Measurements from ENCODE around the gene XIST. TPM values are rescaled to one million over a fixed set of nuclear protein-coding genes. Genes with fewer than 3 reads are reported as not detected.

The XIST gene
- total RNA-seq, 1 donor from 2014 or later, result not detected

DNA sequence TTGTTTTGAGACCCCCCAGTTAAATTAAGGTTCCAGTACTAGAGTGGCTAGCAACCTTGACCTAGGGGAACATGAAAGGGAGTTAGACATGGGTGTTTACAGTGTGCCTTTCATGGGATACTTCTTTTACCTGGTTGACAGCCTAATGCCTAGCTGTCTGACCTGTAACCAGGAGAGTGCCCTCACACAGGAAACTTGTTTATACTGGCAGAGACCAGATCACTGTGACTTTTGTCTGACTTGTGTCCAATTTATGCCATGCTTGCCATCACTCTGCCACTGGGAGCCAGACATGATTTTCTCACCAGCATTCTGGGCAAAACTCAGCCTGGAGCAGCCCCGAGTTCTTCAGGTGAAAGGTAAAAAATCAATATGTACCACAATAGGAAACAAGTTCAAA lies 16.4 kb upstream of the XIST start:
- Mint-ChIP-seq H3K9me3 (ENCODE audit: unreplicated experiment) (no peaks in the 10 kb centered on the region), H3K4me1 (ENCODE audit: unreplicated experiment) (no peaks in the 10 kb centered on the region), H3K4me3 (ENCODE audit: unreplicated experiment) (no peak overlapping the region), H3K27me3 (ENCODE audit: unreplicated experiment) (no peaks in the 10 kb centered on the region), H3K36me3 (ENCODE audit: low read depth, unreplicated experiment) (no peaks in the 10 kb centered on the region), H3K27ac (ENCODE audit: unreplicated experiment) (no peak overlapping the region)
- TF ChIP-seq, protein P1, sequence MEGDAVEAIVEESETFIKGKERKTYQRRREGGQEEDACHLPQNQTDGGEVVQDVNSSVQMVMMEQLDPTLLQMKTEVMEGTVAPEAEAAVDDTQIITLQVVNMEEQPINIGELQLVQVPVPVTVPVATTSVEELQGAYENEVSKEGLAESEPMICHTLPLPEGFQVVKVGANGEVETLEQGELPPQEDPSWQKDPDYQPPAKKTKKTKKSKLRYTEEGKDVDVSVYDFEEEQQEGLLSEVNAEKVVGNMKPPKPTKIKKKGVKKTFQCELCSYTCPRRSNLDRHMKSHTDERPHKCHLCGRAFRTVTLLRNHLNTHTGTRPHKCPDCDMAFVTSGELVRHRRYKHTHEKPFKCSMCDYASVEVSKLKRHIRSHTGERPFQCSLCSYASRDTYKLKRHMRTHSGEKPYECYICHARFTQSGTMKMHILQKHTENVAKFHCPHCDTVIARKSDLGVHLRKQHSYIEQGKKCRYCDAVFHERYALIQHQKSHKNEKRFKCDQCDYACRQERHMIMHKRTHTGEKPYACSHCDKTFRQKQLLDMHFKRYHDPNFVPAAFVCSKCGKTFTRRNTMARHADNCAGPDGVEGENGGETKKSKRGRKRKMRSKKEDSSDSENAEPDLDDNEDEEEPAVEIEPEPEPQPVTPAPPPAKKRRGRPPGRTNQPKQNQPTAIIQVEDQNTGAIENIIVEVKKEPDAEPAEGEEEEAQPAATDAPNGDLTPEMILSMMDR (IDR thresholded peaks at IDR 0.05; ENCODE audit: unreplicated experiment), result no peak
- no peak for DNase-seq (ENCODE audit: low spot score)

DNA sequence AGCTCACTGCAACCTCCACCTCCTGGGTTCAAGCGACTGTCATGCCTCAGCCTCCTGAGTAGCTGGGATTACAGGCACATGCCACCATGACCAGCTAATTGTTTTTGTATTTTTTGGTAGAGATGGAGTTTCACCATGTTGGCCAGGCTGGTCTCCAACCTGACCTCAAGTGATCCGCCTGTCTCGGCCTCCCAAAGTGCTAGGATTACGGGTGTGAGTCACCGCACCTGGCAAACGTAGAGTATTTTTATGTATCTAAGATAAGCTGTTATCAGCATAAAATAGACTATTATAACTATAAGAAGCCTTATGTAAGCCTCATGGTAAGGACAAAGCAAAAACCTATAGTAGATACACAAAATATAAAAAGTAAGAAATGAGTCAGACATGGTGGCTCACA lies 14.6 kb upstream of the XIST start:
- no peaks in the 10 kb centered on the region for H3K9me3 Mint-ChIP-seq (ENCODE audit: unreplicated experiment)
- TF ChIP-seq, protein P1 (IDR thresholded peaks at IDR 0.05; ENCODE audit: unreplicated experiment), result no peak
- no peak overlapping the region for H3K27ac Mint-ChIP-seq (ENCODE audit: unreplicated experiment)
- H3K4me1 Mint-ChIP-seq (ENCODE audit: unreplicated experiment), result no peaks in the 10 kb centered on the region
- H3K4me3 Mint-ChIP-seq (ENCODE audit: unreplicated experiment), result no peak overlapping the region
- peaks cover 1% of the 10 kb centered on the region for H3K27me3 Mint-ChIP-seq (ENCODE audit: unreplicated experiment)
- H3K36me3 Mint-ChIP-seq (ENCODE audit: low read depth, unreplicated experiment), result no peaks in the 10 kb centered on the region
- no peak for DNase-seq (ENCODE audit: low spot score)

DNA sequence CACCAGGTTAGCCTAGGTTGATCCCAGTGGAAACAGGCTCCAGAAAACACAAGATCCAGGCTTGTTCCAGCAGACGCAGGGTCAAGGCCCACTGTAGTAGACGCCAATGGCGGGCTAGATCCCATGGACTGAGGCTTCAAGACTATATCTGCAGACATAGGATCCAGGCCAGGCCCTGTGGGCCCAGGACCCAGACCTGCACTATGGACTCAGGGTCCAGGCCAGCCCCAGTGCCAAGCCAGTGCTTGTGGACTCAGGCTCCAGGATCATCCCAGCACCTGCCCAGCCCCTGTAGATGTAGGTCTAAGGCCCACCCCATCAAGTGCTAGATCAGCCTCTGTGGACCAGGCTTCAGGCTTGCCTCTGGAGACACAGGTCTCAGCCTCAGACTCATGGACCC lies 11.3 kb upstream of the XIST start:
- Mint-ChIP-seq H3K27me3 (ENCODE audit: unreplicated experiment) (peaks cover 1% of the 10 kb centered on the region), H3K4me3 (ENCODE audit: unreplicated experiment) (no peak overlapping the region), H3K9me3 (ENCODE audit: unreplicated experiment) (no peaks in the 10 kb centered on the region), H3K36me3 (ENCODE audit: low read depth, unreplicated experiment) (no peaks in the 10 kb centered on the region), H3K27ac (ENCODE audit: unreplicated experiment) (no peak overlapping the region), H3K4me1 (ENCODE audit: unreplicated experiment) (no peaks in the 10 kb centered on the region)
- TF ChIP-seq, protein P1 (IDR thresholded peaks at IDR 0.05; ENCODE audit: unreplicated experiment), result no peak
- DNase-seq (ENCODE audit: low spot score), result no peak

DNA sequence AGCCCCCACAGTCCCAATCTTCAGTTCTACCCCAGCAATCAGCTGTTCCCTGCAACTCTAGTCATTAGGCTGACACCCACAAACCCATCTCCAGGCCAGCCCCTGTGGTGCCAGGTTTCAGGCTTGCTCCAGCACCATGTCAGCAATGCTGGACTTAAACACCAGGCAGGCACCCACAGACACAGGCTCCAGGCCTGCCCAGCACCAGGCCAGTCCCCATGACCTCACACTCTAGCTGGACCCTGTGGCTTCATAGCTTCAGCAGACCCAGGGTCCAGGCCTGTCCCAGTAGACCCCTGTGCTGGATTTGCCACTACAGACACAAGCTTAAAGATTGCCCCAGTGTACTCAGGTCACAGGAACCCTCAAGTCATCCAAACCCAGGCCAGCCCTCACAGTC lies 10.8 kb upstream of the XIST start:
- Mint-ChIP-seq H3K36me3 (ENCODE audit: low read depth, unreplicated experiment) (no peaks in the 10 kb centered on the region), H3K4me3 (ENCODE audit: unreplicated experiment) (no peak overlapping the region), H3K27me3 (ENCODE audit: unreplicated experiment) (peaks cover 1% of the 10 kb centered on the region), H3K27ac (ENCODE audit: unreplicated experiment) (no peak overlapping the region), H3K9me3 (ENCODE audit: unreplicated experiment) (no peaks in the 10 kb centered on the region), H3K4me1 (ENCODE audit: unreplicated experiment) (no peaks in the 10 kb centered on the region)
- DNase-seq (ENCODE audit: low spot score), result no peak
- TF ChIP-seq, protein P1 (IDR thresholded peaks at IDR 0.05; ENCODE audit: unreplicated experiment), result no peak

DNA sequence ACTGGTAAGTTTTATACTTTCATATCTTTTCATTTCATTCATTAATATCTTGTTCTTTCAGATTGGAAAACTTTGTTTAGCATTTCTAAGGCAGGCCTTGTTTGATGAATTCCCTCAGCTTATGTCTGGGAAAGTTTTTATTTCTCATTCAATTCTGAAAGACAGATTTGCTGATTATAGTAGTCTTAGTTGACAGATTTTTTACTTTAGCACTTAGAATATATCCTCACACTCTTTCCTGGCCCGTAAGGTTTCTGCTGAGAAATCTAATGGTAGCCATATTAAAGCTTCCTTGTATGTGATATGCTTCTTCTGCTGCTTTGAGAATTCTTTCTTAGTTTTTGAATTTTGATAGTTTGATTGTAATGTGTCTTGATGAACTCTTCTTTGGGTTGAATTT lies 7.1 kb upstream of the XIST start:
- no peaks in the 10 kb centered on the region for H3K4me1 Mint-ChIP-seq (ENCODE audit: unreplicated experiment)

More for the DNA sequence above, 7.1 kb upstream of the XIST start:
- H3K27ac Mint-ChIP-seq (ENCODE audit: unreplicated experiment), result no peak overlapping the region
- no peaks in the 10 kb centered on the region for H3K9me3 Mint-ChIP-seq (ENCODE audit: unreplicated experiment)
- peaks cover 1% of the 10 kb centered on the region for H3K27me3 Mint-ChIP-seq (ENCODE audit: unreplicated experiment)
- no peak overlapping the region for H3K4me3 Mint-ChIP-seq (ENCODE audit: unreplicated experiment)
- H3K36me3 Mint-ChIP-seq (ENCODE audit: low read depth, unreplicated experiment), result no peaks in the 10 kb centered on the region
- TF ChIP-seq, protein P1 (IDR thresholded peaks at IDR 0.05; ENCODE audit: unreplicated experiment), result no peak
- DNase-seq (ENCODE audit: low spot score), result no peak

All from endothelial cell (in vitro differentiated cells).